A549 (cell line): ENCODE measurements around the gene KIF3B. TPM values are rescaled to one million over a fixed set of nuclear protein-coding genes. Genes with fewer than 3 reads are reported as not detected.
A peak's percentile ranks its signal among the peaks of the same experiment; 100 is the strongest.

Source experiments
- ATAC-seq, 2 experiments: fragments of 200-7000 bp in 1 of 2; fragments of >200 bp in 1 of 2; cut with Nextera tagmentation in 1 of 2; cut with Tn5 transposase in 1 of 2; 3 replicates each; pipeline versions ENCODE4 v1.8.0 to v1.9.1; 2018 to 2020; ENCODE audit warnings: mild to moderate bottlenecking in 1 of 2, moderate library complexity in 1 of 2
- CTCF ChIA-PET: fragments of 300-600 bp; sonication (Branson Sonifier 250); formaldehyde crosslinking; extraction: SDS; loops from one replicate; lab custom pipeline; 2021; ENCODE audit warnings: antibody characterized with exemption, inconsistent platforms; lab: Yijun Ruan, JAX
- POLR2A ChIA-PET: fragments of 350-600 bp; formaldehyde crosslinking; extraction: SDS; loops from one replicate; lab custom pipeline; 2021; ENCODE audit warnings: antibody characterized with exemption, inconsistent platforms; lab: Yijun Ruan, JAX
- DNase-seq, 2 experiments: peaks; one replicate each; pipeline versions ENCODE4 v3.0.0 to v3.0.0-alpha.2; 2011 to 2016; ENCODE audit warnings: low read depth in 1 of 2, low spot score in 1 of 2
- FAIRE-seq: peaks from 2 replicates; lab custom pipeline; 2011; peaks lifted over from hg19 to GRCh38; lab: Jason Lieb, UNC
- H3K27ac ChIP-seq, 2 experiments: fragments of >200 bp; sonication (Bioruptor Twin); formaldehyde crosslinking; 3 replicates each; pipeline ENCODE4 v1.5.1; 2016 to 2017
- H3K4me1 ChIP-seq: fragments of >200 bp; sonication (Bioruptor Twin); formaldehyde crosslinking; 3 replicates; pipeline ENCODE4 v1.6.1; 2016
- H3K4me2 ChIP-seq: fragments of >200 bp; sonication (Bioruptor Twin); formaldehyde crosslinking; 3 replicates; pipeline ENCODE4 v1.6.1; 2016
- H3K4me3 ChIP-seq: fragments of >200 bp; sonication (Bioruptor Twin); formaldehyde crosslinking; 3 replicates; pipeline ENCODE4 v1.5.1; 2016
- H3K9me3 ChIP-seq: fragments of >200 bp; sonication (Bioruptor Twin); formaldehyde crosslinking; 3 replicates; pipeline ENCODE4 v1.6.1; 2016
- ATOH8 ChIP-seq: fragments of 250-450 bp; sonication (Bioruptor Pico); IDR thresholded peaks from 2 replicates; pipeline ENCODE4 v1.5.0; 2020; ENCODE audit warnings: low read depth, mild to moderate bottlenecking, moderate library complexity
- BHLHE40 ChIP-seq: IDR thresholded peaks from 2 replicates; pipeline ENCODE4 v1.6.1; 2012; ENCODE audit warnings: low read depth, low read length, inconsistent platforms
- CHD2 ChIP-seq: fragments of 150-350 bp; IDR thresholded peaks from 2 replicates; pipeline ENCODE4 v1.6.1; 2014; ENCODE audit warnings: low read length; ENCODE audit not compliant: partially characterized antibody
- E2F6 ChIP-seq: IDR thresholded peaks from 2 replicates; pipeline ENCODE4 v1.6.1; 2012; ENCODE audit warnings: low read depth, borderline replicate concordance
- ELK1 ChIP-seq: fragments of 150-350 bp; IDR thresholded peaks from 2 replicates; pipeline ENCODE4 v1.6.1; 2014; ENCODE audit warnings: low read depth, mild to moderate bottlenecking, low read length
- FOSL2 ChIP-seq, 2 experiments: fragments of 450-650 bp in 1 of 2; fragments of >200 bp in 1 of 2; sonication (Bioruptor Twin) in 1 of 2; formaldehyde crosslinking; IDR thresholded peaks; 2 replicates each; pipeline versions ENCODE4 v1.5.0 to v1.6.1; 2016 to 2020; ENCODE audit warnings: mild to moderate bottlenecking in 1 of 2, moderate library complexity in 1 of 2
- GATA3 ChIP-seq: IDR thresholded peaks from 2 replicates; pipeline ENCODE4 v1.6.1; 2012; ENCODE audit warnings: borderline replicate concordance
- HEYL ChIP-seq: fragments of 250-450 bp; sonication (Bioruptor Pico); IDR thresholded peaks from 2 replicates; pipeline ENCODE4 v1.8.0; 2021; ENCODE audit warnings: mild to moderate bottlenecking, moderate library complexity
- HOXA7 ChIP-seq: fragments of 250-450 bp; sonication (Bioruptor Pico); IDR thresholded peaks from 2 replicates; pipeline ENCODE4 v1.5.0; 2020; ENCODE audit warnings: mild to moderate bottlenecking, moderate library complexity
- HOXB13 ChIP-seq: fragments of 250-450 bp; sonication (Bioruptor Pico); IDR thresholded peaks from 2 replicates; pipeline ENCODE4 v1.5.0; 2020; ENCODE audit warnings: low read depth, mild to moderate bottlenecking, moderate library complexity
- HOXB5 ChIP-seq: fragments of 250-450 bp; sonication (Bioruptor Pico); IDR thresholded peaks from 2 replicates; pipeline ENCODE4 v1.5.0; 2020; ENCODE audit warnings: mild to moderate bottlenecking, moderate library complexity
- MAFK ChIP-seq: fragments of 450-650 bp; IDR thresholded peaks from 2 replicates; pipeline ENCODE4 v1.6.1; 2014; ENCODE audit not compliant: partially characterized antibody
- MAZ ChIP-seq: fragments of 150-350 bp; IDR thresholded peaks from 2 replicates; pipeline ENCODE4 v1.6.1; 2014; ENCODE audit warnings: antibody characterized with exemption, low read depth, low read length, borderline replicate concordance
- PBX3 ChIP-seq: IDR thresholded peaks from 2 replicates; pipeline ENCODE4 v1.6.1; 2012
- PHF8 ChIP-seq: fragments of 200-600 bp; sonication (generic); IDR thresholded peaks from 2 replicates; pipeline ENCODE4 v1.6.1; 2016; ENCODE audit warnings: low read depth, mild to moderate bottlenecking, antibody characterized with exemption, moderate library complexity, borderline replicate concordance
- POLR2A ChIP-seq: IDR thresholded peaks from 2 replicates; pipeline ENCODE4 v1.6.1; 2012; ENCODE audit warnings: mild to moderate bottlenecking, low read length
- RAD21 ChIP-seq, 2 experiments: fragments of >200 bp in 1 of 2; sonication (Bioruptor Twin) in 1 of 2; formaldehyde crosslinking in 1 of 2; IDR thresholded peaks in 1 of 2; conservative IDR thresholded peaks in 1 of 2; 2 replicates in 1 of 2; 3 replicates in 1 of 2; pipeline ENCODE4 v1.6.1; 2012 to 2018; ENCODE audit warnings: inconsistent platforms in 1 of 2
- RFX5 ChIP-seq: fragments of 450-650 bp; IDR thresholded peaks from 2 replicates; pipeline ENCODE4 v1.7.1; 2014; ENCODE audit warnings: antibody characterized with exemption, mild to moderate bottlenecking, moderate library complexity
- SREBF2 ChIP-seq: fragments of 450-650 bp; IDR thresholded peaks from 2 replicates; pipeline ENCODE4 v1.6.1; 2014; ENCODE audit warnings: mild to moderate bottlenecking, moderate library complexity
- TP53 ChIP-seq: fragments of 250-450 bp; sonication (Bioruptor Pico); IDR thresholded peaks from 2 replicates; pipeline ENCODE4 v1.5.0; 2021; ENCODE audit warnings: mild to moderate bottlenecking, moderate library complexity
- ZFP36 ChIP-seq: fragments of 450-650 bp; IDR thresholded peaks from 2 replicates; pipeline ENCODE4 v1.6.1; 2014; ENCODE audit warnings: borderline replicate concordance; ENCODE audit not compliant: partially characterized antibody
- WGBS: methylation state at CpG from one replicate; pipeline ENCODE4 v1.1.6; 2017; ENCODE audit errors: missing lambda C conversion rate; 5-methylcytosine and 5-hydroxymethylcytosine counted together
- polyA plus RNA-seq, 4 experiments: library from polyadenylated mRNA; depleted of rRNA in 3 of 4; stranded (reverse); fragments of >200 nt; fragmentation: RNase III in 1 of 4; extraction: RNeasy Plus Mini Kit Qiagen cat#74134 plus additional on column Dnase treatment in 1 of 4; gene quantifications; 2 replicates in 3 of 4; 3 replicates in 1 of 4; pipeline ENCODE4 v1.2.3, GENCODE V29; 2011 to 2017

The KIF3B gene
- polyA plus RNA-seq, 2 of the 4 experiments (the other 2 are of a cell fraction): 23.7 to 33.7 TPM

- DNase-seq (peak in 1 of 2 experiments; percentile 22), FAIRE-seq (no peak), ATAC-seq (no peak)
- no peak overlapping the region for H3K4me2 ChIP-seq
- CTCF ChIA-PET: interaction anchor here (1.0 kb wide), 2 partner anchors 8 to 15 kb away, joined by 3 read pairs; no protein-coding TSS in a partner anchor
- no peak for TF ChIP-seq RAD21 (conservative IDR thresholded peaks at IDR 0.05 in 1 of 2, IDR thresholded peaks at IDR 0.05 in 1 of 2)
- TF ChIP-seq TP53 (CRISPR knock-in tag): no peak
- TF ChIP-seq MAZ: no peak
- no peak for TF ChIP-seq PHF8
- no peak for TF ChIP-seq SREBF2
- POLR2A ChIA-PET: no interaction called here
- H3K9me3 ChIP-seq: no peaks in the 10 kb centered on the region
- 0 out of 3 replicates have a peak, but pooled peaks cover 4% of the 10 kb centered on the region for H3K4me1 ChIP-seq
- WGBS: 84% methylated on average over 7 of the region's 7 CpGs
- no peak overlapping the region for H3K27ac ChIP-seq
- no peak overlapping the region for H3K4me3 ChIP-seq
Measured at GRCh38 chr20:32316667-32317066, 39.2 kb downstream of the KIF3B start.

- TF ChIP-seq E2F6 (no peak), PHF8 (no peak), POLR2A (no peak), HEYL (CRISPR knock-in tag) (no peak), ELK1 (no peak), HOXA7 (CRISPR knock-in tag) (no peak), CHD2 (no peak), MAFK (no peak), RFX5 (no peak), HOXB13 (no peak), HOXB5 (CRISPR knock-in tag) (no peak)
- Histone ChIP-seq H3K4me3 (no peak overlapping the region), H3K9me3 (no peaks in the 10 kb centered on the region), H3K27ac (no peak overlapping the region), H3K4me1 (0 out of 3 replicates have a peak, but pooled peaks cover 4% of the 10 kb centered on the region), H3K4me2 (no peak overlapping the region)
- DNase-seq: no peak
- ChIA-PET CTCF (no interaction called here), POLR2A (no interaction called here)
- 88% methylated on average over 6 of the region's 6 CpGs for WGBS
- no peak for ATAC-seq
- no peak for FAIRE-seq
Measured at GRCh38 chr20:32319100-32319499, 41.6 kb downstream of the KIF3B start.

GRCh38 chr20:32320305-32320704 is 42.9 kb downstream of the KIF3B start:
- ChIA-PET CTCF (no interaction called here), POLR2A (no interaction called here)
- FAIRE-seq (no peak), ATAC-seq (no peak), DNase-seq (no peak)
- Histone ChIP-seq H3K4me2 (no peak overlapping the region), H3K9me3 (no peaks in the 10 kb centered on the region), H3K4me3 (no peak overlapping the region), H3K27ac (no peak overlapping the region), H3K4me1 (peaks cover 6% of the 10 kb centered on the region; the same call in 1 of the 3 replicates)
- 92% methylated on average over 1 of the region's 1 CpG for WGBS
- TF ChIP-seq ATOH8 (CRISPR knock-in tag) (no peak), GATA3 (no peak), ZFP36 (no peak), PBX3 (no peak), HOXA7 (CRISPR knock-in tag) (no peak), SREBF2 (no peak), MAZ (no peak), FOSL2 (IDR thresholded peaks at IDR 0.05) (no peak), FOSL2 (CRISPR knock-in tag; IDR thresholded peaks at IDR 0.05) (no peak), BHLHE40 (no peak)
